GM21825 (cell line): ENCODE measurements around the gene CLIC4.
"Not testable (repeated sequence)": the region's sequence is repeated elsewhere in the genome, so short reads cannot be mapped to it uniquely, and the experiment has no call there.

ENCODE experiments used
- ATAC-seq: cut with Tn5 transposase; IDR thresholded peaks from one replicate; pipeline ENCODE4 v1.9.1; 2021; ENCODE audit warnings: mild to moderate bottlenecking, moderate library complexity; ENCODE audit not compliant: unreplicated experiment

Gene CLIC4

DNA sequence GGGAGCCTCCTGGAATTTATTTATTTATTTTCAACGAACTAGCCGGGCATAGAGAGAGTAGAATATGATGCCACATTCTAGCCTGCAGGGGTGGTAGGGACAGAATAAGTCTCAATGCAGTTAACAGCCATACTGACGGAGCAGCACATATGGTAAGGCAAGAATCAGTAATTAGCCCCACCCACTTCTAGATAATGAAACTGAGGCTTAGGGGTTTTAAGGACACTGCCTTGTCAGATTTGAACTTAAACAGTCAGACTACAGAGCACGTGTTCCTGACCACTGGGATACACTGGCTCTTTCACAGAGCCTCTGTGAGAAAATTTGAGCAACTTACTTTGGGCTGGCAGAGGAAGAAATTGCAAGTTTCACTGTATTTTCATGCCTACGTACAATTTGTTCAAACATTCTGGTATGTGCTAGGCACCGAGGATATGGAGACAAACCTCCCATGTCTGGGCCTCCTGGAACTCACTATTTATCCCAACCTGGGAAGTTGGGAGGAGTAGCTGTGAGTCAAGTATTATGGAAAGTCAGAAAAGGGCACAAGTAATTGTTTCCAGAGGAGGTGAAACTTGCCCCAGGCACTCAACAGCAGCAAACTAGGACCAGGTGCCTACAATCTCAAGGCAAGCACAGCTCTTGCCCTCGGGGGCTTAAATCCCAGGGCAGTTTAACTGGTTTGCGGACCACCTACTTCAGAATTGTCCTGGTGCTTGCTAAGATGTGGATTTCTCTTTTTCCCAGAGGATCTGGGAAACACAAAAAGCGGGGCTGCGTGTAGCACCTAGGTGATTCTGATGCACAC is 1.6 kb upstream of the CLIC4 start:
- no peak for ATAC-seq

DNA sequence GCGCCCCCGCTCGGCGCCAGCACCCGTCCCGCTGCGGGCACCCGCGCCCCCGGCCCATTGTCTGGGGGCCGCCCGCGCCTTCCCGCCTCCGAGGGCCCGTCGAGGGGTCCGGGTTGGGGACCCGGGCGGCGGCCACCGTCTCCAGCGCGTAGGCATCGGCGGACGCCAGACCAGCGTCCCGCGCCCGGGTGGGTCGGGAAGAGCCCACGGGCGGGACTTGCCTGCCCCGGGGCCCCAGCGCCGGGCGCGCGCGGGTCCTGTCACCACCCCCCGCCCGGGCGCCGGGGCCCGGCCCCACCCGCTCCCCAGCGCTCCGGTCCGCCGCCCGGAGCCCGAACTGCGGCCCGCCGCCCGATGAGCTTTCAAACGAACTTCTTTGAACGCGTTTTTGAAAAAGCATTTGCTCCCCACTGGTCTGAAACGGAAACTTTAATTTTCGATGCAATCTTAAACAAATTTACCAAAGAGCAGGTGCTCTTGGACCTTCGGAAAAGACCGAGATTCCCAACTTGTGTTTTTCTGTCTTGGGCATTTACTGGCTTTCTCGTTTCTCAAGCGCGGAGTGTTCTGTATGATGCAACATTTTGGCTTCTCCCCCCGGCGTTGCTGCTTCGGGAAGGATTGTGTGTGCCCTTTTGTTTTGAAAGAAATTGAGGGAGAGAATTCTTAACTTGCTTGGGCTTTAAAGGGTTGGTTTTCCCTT is 615 bp downstream of the CLIC4 start:
- peak; percentile 13 for ATAC-seq

DNA sequence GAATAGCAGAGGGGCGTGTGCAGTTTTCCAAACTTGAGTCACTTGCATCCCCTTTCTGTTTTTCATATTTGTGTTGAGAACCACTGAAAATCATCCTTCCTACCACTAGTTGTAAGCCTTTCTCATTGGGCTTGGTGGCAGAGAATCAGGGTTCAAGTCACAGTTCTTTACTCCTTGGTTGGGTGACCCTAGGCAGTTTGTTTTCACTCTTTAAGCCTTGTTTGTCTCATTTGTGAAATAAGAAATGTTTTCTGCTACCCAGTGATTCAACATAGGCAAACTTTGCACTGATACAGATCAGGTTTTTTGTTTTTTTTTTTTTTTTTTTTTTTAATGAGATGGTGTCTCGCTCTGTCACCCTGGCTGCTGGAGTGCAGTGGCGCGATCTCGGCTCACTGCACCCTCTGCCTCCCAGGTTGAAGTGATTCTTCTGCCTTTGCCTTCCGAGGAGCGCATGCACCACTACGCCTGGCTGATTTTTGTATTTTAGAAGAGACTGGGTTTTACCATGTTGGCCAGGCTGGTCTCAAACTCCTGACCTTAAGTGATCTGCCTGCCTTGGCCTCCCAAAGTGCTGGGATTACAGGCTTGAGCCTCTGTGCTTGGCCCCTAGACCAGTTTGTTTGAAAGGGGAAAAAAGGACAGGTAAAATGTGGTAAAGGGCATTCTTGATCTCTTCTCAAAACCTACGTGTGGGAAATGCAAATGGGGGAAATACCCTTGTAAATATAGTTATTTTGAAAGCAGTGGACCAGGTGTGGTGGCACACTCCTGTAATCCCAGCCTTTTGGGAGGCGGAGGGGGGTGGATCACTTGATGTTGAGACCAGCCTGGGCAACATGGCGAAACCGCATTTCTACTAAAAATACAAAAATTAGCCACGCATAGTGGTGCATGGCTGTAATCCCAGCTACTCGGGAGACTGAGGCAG is 3.2 kb downstream of the CLIC4 start:
- ATAC-seq = no peak

DNA sequence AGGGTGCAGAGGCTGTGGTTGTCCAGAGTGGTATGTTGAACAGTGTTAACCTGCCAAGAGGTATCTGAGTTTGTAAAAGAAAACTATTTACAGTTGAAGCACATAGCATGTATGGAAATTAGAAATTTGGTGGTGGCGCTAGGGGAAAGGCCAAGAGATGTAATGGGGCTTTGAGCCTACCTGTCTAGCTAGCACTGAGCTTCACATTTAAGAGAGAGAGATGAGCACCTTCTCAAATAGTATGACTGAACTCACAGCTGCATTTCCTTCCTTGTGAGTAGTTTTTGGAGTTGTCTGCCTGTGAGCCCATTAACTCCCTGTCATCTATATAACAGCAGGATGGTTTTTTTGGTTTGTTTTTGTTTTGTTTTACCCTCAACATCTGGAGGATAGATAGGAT is 4.0 kb downstream of the CLIC4 start:
- no peak for ATAC-seq

DNA sequence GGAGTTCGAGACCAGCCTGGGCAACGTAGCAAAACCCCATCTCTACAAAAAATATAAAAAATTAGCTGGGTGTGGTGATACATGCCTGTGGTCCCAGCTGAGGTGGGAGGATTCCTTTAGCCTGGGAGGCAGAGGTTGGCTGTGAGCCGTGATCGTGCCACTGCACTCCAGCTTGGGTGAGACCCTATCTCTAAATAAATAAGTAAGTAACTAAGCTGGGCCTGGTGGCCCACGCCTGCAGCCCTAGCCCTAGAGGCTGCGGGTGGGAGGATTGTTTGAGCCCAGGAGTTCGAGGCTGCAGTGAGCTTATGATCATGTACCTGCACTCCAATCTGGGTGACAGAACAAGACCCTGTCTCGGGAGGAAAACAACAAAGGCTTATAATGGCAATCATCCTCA is 4.6 kb downstream of the CLIC4 start:
- ATAC-seq = no peak

DNA sequence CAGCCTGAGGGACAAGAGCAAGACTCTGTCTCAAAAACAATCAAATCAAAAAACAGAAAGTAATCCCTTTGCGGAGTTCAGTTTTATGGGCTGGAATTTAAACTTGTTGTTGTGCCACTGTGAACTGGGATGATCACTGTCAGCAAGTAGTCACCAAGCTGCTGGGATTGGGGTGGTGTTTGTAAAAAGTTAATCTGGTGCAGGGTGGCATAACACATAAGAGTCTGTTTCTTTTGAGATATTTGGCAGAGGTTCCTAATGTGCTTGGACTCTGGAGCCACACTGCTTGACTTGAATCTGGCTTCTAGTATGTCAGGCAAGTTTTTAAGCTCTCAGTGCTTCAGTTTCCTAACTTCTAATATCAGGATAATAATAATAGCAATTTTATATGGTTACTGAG is 6.6 kb downstream of the CLIC4 start:
- ATAC-seq = no peak

DNA sequence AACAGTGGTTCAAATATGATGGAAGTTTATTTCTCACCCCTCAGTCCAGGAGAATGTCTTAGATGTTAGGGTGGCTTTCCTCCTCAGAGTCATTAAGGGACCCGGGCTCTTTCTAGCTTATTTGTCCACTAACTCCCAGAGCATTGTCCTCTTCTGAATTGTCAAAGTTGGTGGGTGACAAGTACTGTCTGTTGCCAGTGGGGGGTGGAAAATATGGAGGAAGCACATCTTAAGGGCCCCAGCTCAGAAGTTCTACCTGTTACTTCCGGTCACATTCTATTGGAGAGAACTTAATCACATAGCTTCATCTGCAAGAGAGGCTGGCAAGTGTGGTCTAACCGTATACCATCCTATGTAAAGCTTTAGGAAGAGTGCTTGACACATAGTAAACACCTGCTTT is 7.1 kb downstream of the CLIC4 start:
- ATAC-seq = no peak

DNA sequence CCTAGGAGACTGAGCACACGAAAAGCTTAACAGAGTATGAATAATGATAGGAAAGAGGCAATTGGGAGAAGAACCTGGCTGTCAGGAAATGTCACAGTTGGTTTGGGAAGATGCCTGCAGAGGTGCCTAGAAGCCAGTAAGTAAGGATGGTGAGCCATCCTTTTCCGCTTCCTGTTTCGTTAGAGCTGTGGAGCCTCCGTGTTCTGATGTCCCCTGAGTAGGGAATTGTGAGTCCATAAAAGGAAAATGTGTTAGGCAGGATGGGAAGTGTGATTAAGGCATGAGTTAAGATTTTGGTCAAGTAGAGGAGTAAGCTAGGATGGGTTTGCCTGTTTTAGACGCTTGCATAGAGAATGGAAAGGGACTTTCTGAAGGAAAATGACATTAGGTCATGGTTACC is 9.0 kb downstream of the CLIC4 start:
- ATAC-seq = no peak

DNA sequence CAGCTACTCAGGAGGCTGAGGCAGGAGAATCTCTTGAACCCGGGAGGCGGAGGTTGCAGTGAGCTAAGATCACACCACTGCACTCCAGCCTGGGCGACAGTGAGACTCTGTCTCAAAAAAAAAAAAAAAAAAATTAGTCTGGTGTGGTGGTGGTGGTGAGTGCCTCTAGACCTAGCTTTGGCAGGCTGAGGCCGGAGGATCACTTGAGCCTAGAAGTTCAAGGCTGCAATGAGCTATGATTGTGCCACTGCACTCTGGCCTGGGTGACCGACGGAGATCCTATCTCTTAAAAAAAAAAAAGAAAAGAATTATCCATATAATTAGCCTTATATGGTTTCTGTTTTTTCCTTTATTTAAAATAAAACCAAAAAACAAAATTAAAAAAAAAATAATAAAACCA is 10.1 kb downstream of the CLIC4 start:
- ATAC-seq = not testable (repeated sequence)

DNA sequence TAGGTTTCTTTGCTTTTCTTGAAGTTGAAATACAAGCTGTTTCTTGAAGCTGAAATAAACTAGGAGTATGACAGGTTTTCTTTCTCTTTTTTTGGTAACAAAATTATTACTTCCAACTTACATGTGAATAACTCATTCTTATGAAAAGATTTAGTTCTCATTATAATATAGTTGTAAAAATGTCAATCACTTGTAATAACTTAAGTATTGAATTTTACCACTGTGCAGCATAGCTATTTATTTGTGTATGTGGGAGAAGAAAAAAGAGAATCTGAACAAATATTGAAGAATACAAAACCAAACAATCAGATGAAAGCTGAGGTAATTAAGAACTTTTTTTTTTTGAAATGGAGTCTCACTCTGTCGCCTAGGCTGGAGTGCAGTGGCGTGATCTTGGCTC is 11.1 kb downstream of the CLIC4 start:
- ATAC-seq = no peak

DNA sequence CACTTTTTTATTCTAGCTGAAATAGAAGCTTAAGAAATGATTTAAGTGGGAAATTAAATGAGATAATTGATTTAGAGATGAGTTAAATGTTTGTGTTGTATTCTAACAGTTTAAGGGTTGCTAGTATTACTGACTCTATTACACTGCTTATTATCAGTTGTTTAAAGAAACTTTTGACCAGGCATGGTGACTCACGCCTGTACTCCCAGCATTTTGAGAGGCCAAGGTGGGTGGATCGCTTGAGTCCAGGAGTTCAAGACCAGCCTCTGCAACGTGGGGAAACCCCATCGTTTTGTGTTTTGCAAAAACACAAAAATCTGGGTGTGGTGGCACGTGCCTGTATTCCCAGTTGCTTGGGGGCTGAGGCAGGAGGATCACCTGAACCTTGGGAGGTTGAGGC is 14.2 kb downstream of the CLIC4 start:
- ATAC-seq = no peak

DNA sequence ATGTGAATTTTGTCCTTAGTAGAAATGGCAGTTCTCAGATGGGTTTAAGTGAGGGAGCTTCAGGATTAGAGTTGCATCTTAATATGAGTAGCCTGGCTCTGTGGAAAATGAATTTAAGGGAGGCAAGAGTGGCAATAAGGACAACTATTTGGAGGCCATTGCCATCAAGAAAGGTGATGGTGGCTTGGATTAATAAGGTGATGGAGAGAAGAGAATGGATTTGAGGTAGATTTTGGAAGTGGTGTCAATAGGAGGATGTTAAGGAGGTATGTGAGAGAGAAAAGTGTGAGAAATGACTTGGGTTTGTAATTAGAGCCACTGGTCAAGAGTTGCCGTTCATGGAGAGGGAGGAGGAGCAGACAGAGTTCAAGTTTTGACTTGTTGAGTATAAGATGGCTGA is 16.3 kb downstream of the CLIC4 start:
- no peak for ATAC-seq

DNA sequence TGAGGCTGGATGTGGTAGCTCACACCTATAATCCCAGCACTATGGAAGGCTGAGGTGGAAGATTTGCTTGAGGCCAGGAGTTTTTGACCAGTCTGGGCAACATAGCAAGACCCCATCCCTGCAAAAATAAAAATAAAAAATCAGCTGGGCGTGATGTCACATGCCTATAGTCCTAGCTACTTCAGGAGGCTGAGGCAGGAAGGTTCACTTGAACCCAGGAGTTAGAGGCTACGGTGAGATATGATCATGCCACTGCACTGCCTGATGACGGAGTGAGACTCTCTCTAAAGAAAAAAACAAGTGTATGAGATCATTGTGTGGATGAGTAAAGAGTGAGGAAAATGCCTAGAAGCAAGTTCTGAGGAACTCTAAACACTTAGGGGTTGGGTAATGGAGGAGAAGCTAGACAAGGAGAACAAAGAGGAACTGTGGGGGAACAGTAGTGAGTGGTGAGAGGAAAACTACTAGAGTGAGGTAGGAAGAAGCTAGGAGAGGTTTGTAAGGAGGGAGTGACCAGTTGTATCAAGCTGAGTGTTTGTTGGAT is 17.0 kb downstream of the CLIC4 start:
- no peak for ATAC-seq

DNA sequence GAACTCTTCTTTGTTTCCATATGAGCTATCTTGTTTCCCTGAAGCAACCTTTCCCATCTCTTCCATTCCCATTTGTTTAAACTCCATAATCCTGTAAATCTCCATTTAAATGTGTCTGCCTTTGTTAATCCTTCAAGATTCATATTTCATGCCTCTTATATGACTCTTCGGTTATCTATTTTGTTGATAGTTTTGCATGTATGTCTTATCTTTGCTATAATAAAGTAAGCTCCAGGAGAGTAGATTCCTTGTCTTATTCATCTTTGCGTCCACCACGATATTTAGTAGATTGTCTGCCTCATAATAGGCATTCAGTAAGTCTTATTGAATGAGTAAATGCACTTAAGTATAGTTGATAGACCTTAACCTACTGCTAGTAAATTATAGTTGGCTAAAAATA is 18.4 kb downstream of the CLIC4 start:
- ATAC-seq = no peak

DNA sequence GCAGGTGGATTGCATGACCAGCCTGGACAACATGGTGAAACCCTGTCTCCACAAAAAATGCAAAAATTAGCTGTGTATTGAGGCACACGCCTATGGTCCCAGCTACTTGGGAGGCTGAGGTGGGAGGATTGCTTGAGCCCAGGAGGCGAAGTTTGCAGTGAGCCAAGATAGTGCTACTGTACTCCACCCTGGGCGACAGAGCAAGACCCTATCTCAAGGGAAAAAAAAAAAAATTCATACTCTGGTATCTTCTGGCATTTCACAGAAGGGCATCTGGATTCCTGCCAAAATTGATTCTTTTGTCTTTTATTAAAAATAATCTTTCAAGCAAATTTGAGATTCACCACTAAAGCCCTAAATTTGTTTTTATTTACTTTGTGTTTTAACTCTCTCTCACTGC is 19.2 kb downstream of the CLIC4 start:
- ATAC-seq = no peak

DNA sequence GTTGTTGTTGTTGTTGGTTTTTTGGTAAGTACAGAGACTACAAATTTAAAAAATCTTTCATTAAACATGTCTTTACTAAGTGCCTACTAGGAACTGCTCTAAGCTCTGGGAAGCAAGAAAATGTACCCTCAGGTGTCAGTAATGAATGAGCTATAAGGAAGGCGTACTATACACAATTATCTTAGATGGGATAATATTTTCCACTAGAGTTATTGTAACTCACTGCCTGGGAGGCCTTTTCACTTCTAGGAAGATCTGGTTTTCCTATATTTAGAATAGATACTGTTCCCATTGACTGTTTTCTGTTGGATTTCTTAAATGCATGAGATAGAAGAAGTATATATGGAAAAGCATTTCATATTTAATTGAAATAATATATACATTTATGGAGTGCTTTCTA is 19.6 kb downstream of the CLIC4 start:
- no peak for ATAC-seq

DNA sequence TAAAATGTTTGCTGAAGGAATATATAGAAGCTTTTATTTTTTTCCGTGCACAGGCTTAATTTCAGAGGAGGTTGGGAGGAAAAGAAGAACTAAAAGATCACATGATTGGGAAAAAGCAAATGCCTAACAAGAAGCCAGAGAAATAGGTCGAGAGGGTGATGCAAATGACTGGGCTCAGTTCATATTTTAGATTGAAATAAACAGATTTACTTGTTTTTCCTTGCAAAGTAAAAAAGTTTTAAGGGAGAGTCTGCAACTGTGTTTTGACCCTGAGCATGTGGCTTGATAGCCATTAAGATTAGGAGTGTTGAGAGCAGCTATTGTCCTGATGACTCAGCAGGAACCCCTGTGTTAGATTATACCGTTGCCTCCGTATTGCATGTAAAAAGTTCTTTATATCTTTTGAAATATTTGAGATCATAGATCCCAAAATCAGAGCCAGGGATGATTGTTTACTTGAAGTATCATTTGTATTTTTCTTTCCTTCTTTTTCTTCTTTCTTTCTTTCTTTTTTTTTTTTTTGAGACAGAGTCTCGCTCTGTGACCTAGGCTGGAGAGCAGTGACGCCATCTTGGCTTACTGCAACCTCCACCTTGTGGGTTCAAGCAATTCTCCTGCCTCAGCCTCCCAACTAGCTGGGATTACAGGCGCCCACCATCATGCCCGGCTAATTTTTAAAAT is 20.2 kb downstream of the CLIC4 start:
- no peak for ATAC-seq

DNA sequence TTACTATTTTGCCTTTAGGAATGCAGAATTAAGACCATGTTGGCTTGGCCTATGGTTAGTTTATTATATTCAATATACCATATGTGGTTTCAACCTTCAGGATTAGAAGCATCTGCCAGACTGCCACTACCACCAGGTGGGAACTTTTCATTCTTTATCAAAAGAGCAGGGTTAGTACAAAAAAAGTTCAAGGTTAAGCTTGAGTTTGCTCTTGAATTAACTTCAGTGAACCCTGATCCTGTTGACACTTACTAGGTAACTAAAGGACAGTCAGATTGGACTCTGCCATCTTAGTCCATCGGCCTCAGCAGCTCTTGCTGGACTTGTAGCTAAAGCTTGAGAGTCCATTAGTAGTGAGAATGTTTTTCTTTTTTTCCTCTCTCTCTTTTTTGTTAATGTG is 22.1 kb downstream of the CLIC4 start:
- no peak for ATAC-seq

DNA sequence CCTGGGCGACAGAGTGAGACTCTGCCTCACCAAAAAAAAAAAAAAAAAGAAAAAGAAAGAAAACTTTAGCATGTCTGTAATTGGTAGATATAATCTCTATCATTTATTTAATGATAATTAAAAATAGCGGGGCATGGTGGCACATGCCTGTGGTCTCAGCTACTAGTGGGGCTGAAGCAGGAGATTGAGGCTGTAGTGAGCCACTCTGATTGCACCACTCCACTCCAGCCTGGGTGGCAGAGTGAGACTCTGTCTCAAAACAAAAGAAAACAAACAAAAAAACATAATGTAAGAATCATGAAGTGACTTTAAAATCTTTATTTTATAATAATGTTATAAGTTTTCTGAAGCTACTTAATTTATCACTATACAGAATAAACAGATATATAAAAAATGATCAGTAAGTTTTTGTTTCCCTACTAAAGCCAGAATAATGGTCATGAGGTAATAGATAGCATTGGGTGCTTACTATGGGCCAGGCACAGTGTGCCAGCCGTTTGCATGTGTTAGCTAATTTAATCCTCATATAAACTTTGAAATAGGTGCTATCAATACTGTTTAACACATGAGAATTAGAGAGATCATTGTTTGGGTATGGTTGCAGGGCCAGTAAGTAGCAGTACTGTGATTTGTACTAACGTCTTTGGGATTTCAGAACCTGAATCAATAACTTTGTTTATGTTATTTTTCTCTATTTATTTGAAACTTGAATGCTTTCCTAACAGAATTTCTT is 23.8 kb downstream of the CLIC4 start:
- no peak for ATAC-seq
